Activated T-cell treated with anti-CD3 and anti-CD28 coated beads, Interleukin-2, amount 50 U/mL, for 24 hours (primary cell): Measurements from ENCODE around the gene GIPC2.
"Not testable (repeated sequence)": the region's sequence is repeated elsewhere in the genome, so short reads cannot be mapped to it uniquely, and the experiment has no call there.

Experiments used
- DNase-seq: peaks from one replicate; pipeline ENCODE4 v3.0.0-alpha.2; 2020
- H3K27ac Mint-ChIP-seq: 2 replicates; pipeline ENCODE4 v1.8.0; 2020; ENCODE audit warnings: mild to moderate bottlenecking, mixed read lengths
- H3K27me3 Mint-ChIP-seq: 2 replicates; pipeline ENCODE4 v1.8.0; 2020; ENCODE audit warnings: mixed read lengths
- H3K36me3 Mint-ChIP-seq: 2 replicates; pipeline ENCODE4 v1.8.0; 2020; ENCODE audit warnings: low read depth, mixed read lengths
- H3K4me1 Mint-ChIP-seq: 2 replicates; pipeline ENCODE4 v1.8.0; 2020; ENCODE audit warnings: low read depth, mixed read lengths
- H3K4me3 Mint-ChIP-seq: 2 replicates; pipeline ENCODE4 v1.8.0; 2020; ENCODE audit warnings: mild to moderate bottlenecking, moderate library complexity, mixed read lengths
- H3K9me3 Mint-ChIP-seq: 2 replicates; pipeline ENCODE4 v1.8.0; 2020; ENCODE audit warnings: mixed read lengths

GIPC2 gene

GRCh38 chr1:78109659-78110058 lies 63.9 kb downstream of the GIPC2 start:
- not testable (repeated sequence) for DNase-seq, H3K9me3 Mint-ChIP-seq, H3K27ac Mint-ChIP-seq, H3K4me3 Mint-ChIP-seq, H3K4me1 Mint-ChIP-seq, H3K27me3 Mint-ChIP-seq, H3K36me3 Mint-ChIP-seq

- H3K27ac Mint-ChIP-seq, result no peak overlapping the region
- H3K27me3 Mint-ChIP-seq, result no peaks in the 10 kb centered on the region
- no peak for DNase-seq
- H3K36me3 Mint-ChIP-seq, result no peaks in the 10 kb centered on the region
- no peak overlapping the region for H3K4me3 Mint-ChIP-seq
- peaks cover 9% of the 10 kb centered on the region for H3K4me1 Mint-ChIP-seq
- no peaks in the 10 kb centered on the region for H3K9me3 Mint-ChIP-seq
Observed at GRCh38 chr1:78113156-78113916, 67.6 kb downstream of the GIPC2 start.

GRCh38 chr1:78114034-78114956 lies 68.5 kb downstream of the GIPC2 start:
- Mint-ChIP-seq H3K27me3 (no peaks in the 10 kb centered on the region), H3K4me1 (peaks cover 9% of the 10 kb centered on the region), H3K36me3 (no peaks in the 10 kb centered on the region), H3K27ac (no peak overlapping the region), H3K9me3 (no peaks in the 10 kb centered on the region), H3K4me3 (no peak overlapping the region)
- peak; percentile 51 for DNase-seq

- not testable (repeated sequence) for H3K4me3 Mint-ChIP-seq, H3K36me3 Mint-ChIP-seq, H3K27me3 Mint-ChIP-seq, H3K4me1 Mint-ChIP-seq, H3K9me3 Mint-ChIP-seq, H3K27ac Mint-ChIP-seq, DNase-seq
Observed at GRCh38 chr1:78120485-78120884, 74.7 kb downstream of the GIPC2 start.

GRCh38 chr1:78121710-78122109 lies 75.9 kb downstream of the GIPC2 start:
- Mint-ChIP-seq H3K4me1 (no peaks in the 10 kb centered on the region), H3K27ac (no peak overlapping the region), H3K4me3 (no peak overlapping the region), H3K27me3 (no peaks in the 10 kb centered on the region), H3K9me3 (no peaks in the 10 kb centered on the region), H3K36me3 (no peaks in the 10 kb centered on the region)
- DNase-seq, result no peak

- Mint-ChIP-seq H3K36me3 (no peaks in the 10 kb centered on the region), H3K27me3 (no peaks in the 10 kb centered on the region), H3K4me1 (no peaks in the 10 kb centered on the region), H3K9me3 (no peaks in the 10 kb centered on the region), H3K4me3 (no peak overlapping the region), H3K27ac (no peak overlapping the region)
- no peak for DNase-seq
Observed at GRCh38 chr1:78122389-78122788, 76.6 kb downstream of the GIPC2 start.

- Mint-ChIP-seq H3K4me1 (no peaks in the 10 kb centered on the region), H3K36me3 (no peaks in the 10 kb centered on the region), H3K4me3 (no peak overlapping the region), H3K27ac (no peak overlapping the region), H3K9me3 (no peaks in the 10 kb centered on the region), H3K27me3 (no peaks in the 10 kb centered on the region)
- DNase-seq, result no peak
Observed at GRCh38 chr1:78126506-78126905, 80.7 kb downstream of the GIPC2 start.

- Mint-ChIP-seq H3K4me3 (no peak overlapping the region), H3K4me1 (no peaks in the 10 kb centered on the region), H3K9me3 (no peaks in the 10 kb centered on the region), H3K27ac (no peak overlapping the region), H3K27me3 (no peaks in the 10 kb centered on the region), H3K36me3 (no peaks in the 10 kb centered on the region)
- no peak for DNase-seq
Observed at GRCh38 chr1:78132174-78132947, 86.6 kb downstream of the GIPC2 start.

- Mint-ChIP-seq H3K36me3 (no peaks in the 10 kb centered on the region), H3K27me3 (no peaks in the 10 kb centered on the region), H3K27ac (no peak overlapping the region), H3K4me1 (no peaks in the 10 kb centered on the region), H3K4me3 (no peak overlapping the region), H3K9me3 (no peaks in the 10 kb centered on the region)
- DNase-seq, result no peak
Observed at GRCh38 chr1:78132948-78133322, 87.2 kb downstream of the GIPC2 start.

GRCh38 chr1:78136680-78137079 lies 90.9 kb downstream of the GIPC2 start:
- Mint-ChIP-seq H3K27ac (no peak overlapping the region), H3K36me3 (no peaks in the 10 kb centered on the region), H3K4me3 (no peak overlapping the region), H3K27me3 (no peaks in the 10 kb centered on the region), H3K4me1 (peaks cover 3% of the 10 kb centered on the region), H3K9me3 (no peaks in the 10 kb centered on the region)
- DNase-seq, result no peak

- Mint-ChIP-seq H3K27me3 (no peaks in the 10 kb centered on the region), H3K36me3 (no peaks in the 10 kb centered on the region), H3K9me3 (no peaks in the 10 kb centered on the region), H3K27ac (no peak overlapping the region), H3K4me3 (no peak overlapping the region), H3K4me1 (peaks cover 24% of the 10 kb centered on the region)
- DNase-seq, result no peak
Observed at GRCh38 chr1:78141531-78142231, 95.9 kb downstream of the GIPC2 start.

GRCh38 chr1:78142736-78143135 lies 97.0 kb downstream of the GIPC2 start:
- no peaks in the 10 kb centered on the region for H3K27me3 Mint-ChIP-seq
- peak overlapping the region; percentile 34 for H3K27ac Mint-ChIP-seq
- H3K4me1 Mint-ChIP-seq, result peaks cover 24% of the 10 kb centered on the region
- H3K4me3 Mint-ChIP-seq, result peak overlapping the region; percentile 51
- H3K36me3 Mint-ChIP-seq, result no peaks in the 10 kb centered on the region
- no peak for DNase-seq
- H3K9me3 Mint-ChIP-seq, result no peaks in the 10 kb centered on the region

GRCh38 chr1:78143152-78143551 lies 97.4 kb downstream of the GIPC2 start:
- Mint-ChIP-seq H3K36me3 (no peaks in the 10 kb centered on the region), H3K9me3 (no peaks in the 10 kb centered on the region), H3K27ac (peak overlapping the region; percentile 34), H3K4me3 (peak overlapping the region; percentile 51), H3K4me1 (peaks cover 24% of the 10 kb centered on the region), H3K27me3 (no peaks in the 10 kb centered on the region)
- no peak for DNase-seq

- Mint-ChIP-seq H3K27me3 (peaks cover 4% of the 10 kb centered on the region), H3K4me1 (peaks cover 24% of the 10 kb centered on the region), H3K4me3 (peak overlapping the region; percentile 51), H3K27ac (peak overlapping the region; percentile 34), H3K9me3 (no peaks in the 10 kb centered on the region), H3K36me3 (no peaks in the 10 kb centered on the region)
- DNase-seq, result no peak
Observed at GRCh38 chr1:78143673-78144072, 97.9 kb downstream of the GIPC2 start.
